ENCODE data around the gene MAF. TPM values are rescaled to one million over a fixed set of nuclear protein-coding genes. Genes with fewer than 3 reads are reported as not detected.

Gene MAF
- total and polyA plus RNA-seq, 2 of the 4 experiments (the other 2 are of a cell fraction): under 0.01 to 0.02 TPM

DNA sequence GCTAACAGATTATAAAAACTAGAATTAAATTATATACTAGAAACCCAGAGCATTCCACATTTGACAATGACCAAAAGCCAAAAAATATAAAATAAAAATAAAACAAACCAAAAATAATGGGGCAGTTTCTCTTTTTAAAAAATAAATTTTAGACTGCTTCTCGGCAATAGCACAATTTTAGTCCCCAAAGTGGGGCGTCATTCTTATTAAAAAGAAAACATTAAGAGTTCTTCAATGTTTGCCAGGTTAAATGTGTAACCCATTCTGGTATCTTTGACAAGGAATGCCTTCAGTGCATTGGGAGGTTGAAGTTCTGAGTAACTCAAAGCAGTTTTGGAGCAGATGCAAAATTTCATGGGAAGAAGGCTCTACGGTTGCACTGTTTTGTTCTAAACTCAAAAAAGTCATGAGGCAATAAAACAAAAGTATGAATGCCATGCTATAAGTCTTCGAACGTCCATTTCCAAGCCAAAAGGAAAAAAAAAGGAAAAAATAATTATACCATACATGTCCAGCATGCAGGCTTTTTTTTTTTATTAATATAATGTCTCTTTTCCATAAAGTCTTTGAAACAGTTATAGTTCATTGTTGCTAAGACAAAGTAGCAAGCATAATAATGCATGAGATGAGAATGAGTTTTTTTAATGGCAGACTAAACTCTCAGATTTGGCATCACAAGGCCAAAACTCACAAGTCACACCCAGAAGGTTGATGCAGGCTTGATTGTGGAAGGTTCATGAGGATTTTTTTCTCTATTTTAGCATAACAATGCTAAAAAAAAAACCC, 3.1 kb downstream of the MAF start:
- dilution Hi-C loops (cut with HindIII; ENCODE audit: low sequenced_read_pairs, unreplicated experiment) (no loop called here), intact Hi-C loops (cut with micrococcal nuclease) (no loop called here), in situ Hi-C loops (cut with MboI; ENCODE audit: low sequenced_read_pairs) (no loop called here)
- Histone ChIP-seq H3K9ac (ENCODE audit: low read depth, low read length) (no peak overlapping the region), H2BK15ac (ENCODE audit: low read depth, low read length) (no peak overlapping the region), H3K56ac (ENCODE audit: extremely low read depth, insufficient read depth, low read length) (no peak overlapping the region), H4K20me1 (ENCODE audit: insufficient read depth, low read length) (no peaks in the 10 kb centered on the region), H3K18ac (ENCODE audit: low read depth, low read length) (no peak overlapping the region), H3K4me1 (ENCODE audit: control insufficient read depth, insufficient read depth, low read length) (no peaks in the 10 kb centered on the region), H3K4me3 (ENCODE audit: insufficient read depth, low read depth, low read length) (no peak overlapping the region), H2AK9ac (replicated peaks; ENCODE audit: low read depth, low read length, poor library complexity) (no peak overlapping the region), H3K27ac (ENCODE audit: insufficient read depth, low read length) (no peak overlapping the region), H2BK20ac (ENCODE audit: low read depth, low read length) (no peak overlapping the region), H4K91ac (ENCODE audit: insufficient read depth, low read depth, low read length) (no peak overlapping the region), H4K5ac (ENCODE audit: low read depth, low read length) (no peak overlapping the region), H3K14ac (replicated peaks; ENCODE audit: low read depth, low read length) (no peak overlapping the region), H3K27me3 (ENCODE audit: control insufficient read depth, insufficient read depth, low read length) (peaks cover 19% of the 10 kb centered on the region), H3K36me3 (ENCODE audit: control insufficient read depth, insufficient read depth, low read length) (no peaks in the 10 kb centered on the region), H2AK5ac (ENCODE audit: low read depth, low read length) (no peak overlapping the region), H3K9me3 (ENCODE audit: control insufficient read depth, insufficient read depth, low read length) (no peaks in the 10 kb centered on the region), H3K79me1 (ENCODE audit: low read depth in 1 of 2, low read length in 2 of 2) (no peaks in the 10 kb centered on the region), H2AFZ (replicated peaks; ENCODE audit: low read length, poor library complexity) (no peak overlapping the region), H3K4me2 (ENCODE audit: low read depth, low read length) (no peak overlapping the region), H3K23ac (ENCODE audit: low read depth, low read length) (no peak overlapping the region), H3K4ac (ENCODE audit: low read depth, low read length) (no peak overlapping the region), H4K8ac (ENCODE audit: low read depth in 2 of 2, low read length in 2 of 2) (no peak overlapping the region), H2BK120ac (ENCODE audit: low read depth, low read length) (no peak overlapping the region), H2BK5ac (ENCODE audit: low read depth, low read length, poor library complexity, severe bottlenecking) (no peak overlapping the region), H3K9me1 (ENCODE audit: insufficient read depth, low read length) (no peaks in the 10 kb centered on the region)
- no peak for TF ChIP-seq FOS (IDR thresholded peaks at IDR 0.05; ENCODE audit: low read depth, low read length)
- TF ChIP-seq, protein P1, sequence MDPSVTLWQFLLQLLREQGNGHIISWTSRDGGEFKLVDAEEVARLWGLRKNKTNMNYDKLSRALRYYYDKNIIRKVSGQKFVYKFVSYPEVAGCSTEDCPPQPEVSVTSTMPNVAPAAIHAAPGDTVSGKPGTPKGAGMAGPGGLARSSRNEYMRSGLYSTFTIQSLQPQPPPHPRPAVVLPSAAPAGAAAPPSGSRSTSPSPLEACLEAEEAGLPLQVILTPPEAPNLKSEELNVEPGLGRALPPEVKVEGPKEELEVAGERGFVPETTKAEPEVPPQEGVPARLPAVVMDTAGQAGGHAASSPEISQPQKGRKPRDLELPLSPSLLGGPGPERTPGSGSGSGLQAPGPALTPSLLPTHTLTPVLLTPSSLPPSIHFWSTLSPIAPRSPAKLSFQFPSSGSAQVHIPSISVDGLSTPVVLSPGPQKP (IDR thresholded peaks at IDR 0.05; ENCODE audit: borderline replicate concordance, low read depth, low read length): no peak
- TF ChIP-seq CEBPB (IDR thresholded peaks at IDR 0.05; ENCODE audit: low read depth, low read length): no peak
- TF ChIP-seq POLR2A (IDR thresholded peaks at IDR 0.05; ENCODE audit: low read depth, low read length): no peak
- TF ChIP-seq MXI1 (IDR thresholded peaks at IDR 0.05; ENCODE audit: borderline replicate concordance, low read depth, low read length): no peak
- TF ChIP-seq RAD21 (IDR thresholded peaks at IDR 0.05; ENCODE audit: low read length): no peak
- TF ChIP-seq, protein P2, sequence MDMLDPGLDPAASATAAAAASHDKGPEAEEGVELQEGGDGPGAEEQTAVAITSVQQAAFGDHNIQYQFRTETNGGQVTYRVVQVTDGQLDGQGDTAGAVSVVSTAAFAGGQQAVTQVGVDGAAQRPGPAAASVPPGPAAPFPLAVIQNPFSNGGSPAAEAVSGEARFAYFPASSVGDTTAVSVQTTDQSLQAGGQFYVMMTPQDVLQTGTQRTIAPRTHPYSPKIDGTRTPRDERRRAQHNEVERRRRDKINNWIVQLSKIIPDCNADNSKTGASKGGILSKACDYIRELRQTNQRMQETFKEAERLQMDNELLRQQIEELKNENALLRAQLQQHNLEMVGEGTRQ (IDR thresholded peaks at IDR 0.05; ENCODE audit: low read depth, low read length): no peak
- TF ChIP-seq SMC3 (IDR thresholded peaks at IDR 0.05; ENCODE audit: low read depth, low read length): no peak
- no peak for TF ChIP-seq BHLHE40 (IDR thresholded peaks at IDR 0.05; ENCODE audit: low read depth, low read length)
- no peak for TF ChIP-seq RFX5 (IDR thresholded peaks at IDR 0.05; ENCODE audit: low read depth, low read length)
- TF ChIP-seq CHD1 (IDR thresholded peaks at IDR 0.05; ENCODE audit: low read depth, low read length): no peak
- no peak for TF ChIP-seq CTCF (conservative IDR thresholded peaks at IDR 0.05; ENCODE audit: low read depth, low read length)
- TF ChIP-seq RCOR1 (IDR thresholded peaks at IDR 0.05; ENCODE audit: insufficient replicate concordance, low read length): no peak
- no peak for TF ChIP-seq MAZ (IDR thresholded peaks at IDR 0.05; ENCODE audit: borderline replicate concordance, low read depth, low read length)
- TF ChIP-seq NFE2L2 (IDR thresholded peaks at IDR 0.05; ENCODE audit: low read depth, low read length): no peak
- TF ChIP-seq MAFK (IDR thresholded peaks at IDR 0.05; ENCODE audit: low read depth, low read length): no peak
- WGBS, 2 experiments (ENCODE audit: extremely low coverage in 2 of 2, insufficient read length in 1 of 2): no CpG with 5 or more reads among the region's 5 CpGs
- no peak for ATAC-seq (ENCODE audit: low read depth)
- CTCF ChIA-PET: interaction anchor here (0.6 kb wide), 2 partner anchors 13 to 577 kb away, joined by 3 to 6 read pairs; no protein-coding TSS in a partner anchor
- BruUV-seq (replicated peaks): no TSS peak
- no peak for DNase-seq
- POLR2A ChIA-PET (ENCODE audit: unreplicated experiment): no interaction called here

Data from IMR-90 (cell line).